PFSK-1 (cell line): ENCODE data around the gene SEH1L.

ENCODE experiments used
- FOXP2 ChIP-seq: optimal IDR thresholded peaks from 2 replicates; pipeline ENCODE3; 2011; ENCODE audit warnings: borderline replicate concordance, control low read depth, inconsistent platforms; ENCODE audit not compliant: insufficient read depth; ENCODE audit errors: extremely low read length, extremely low read depth
- POLR2AphosphoS5 ChIP-seq: IDR thresholded peaks from 2 replicates; pipeline ENCODE4 v1.6.1; 2012; ENCODE audit warnings: low read depth, mild to moderate bottlenecking, control low read depth, low read length, moderate library complexity
- REST ChIP-seq, 2 experiments: IDR thresholded peaks; 2 replicates each; pipeline versions ENCODE4 v1.6.1 to v1.8.0; 2011 to 2012; ENCODE audit warnings: low read depth in 2 of 2, low read length in 2 of 2, control low read depth in 1 of 2, inconsistent platforms in 1 of 2, mild to moderate bottlenecking in 1 of 2, moderate library complexity in 1 of 2; ENCODE audit not compliant: insufficient read depth in 1 of 2
- SIN3A ChIP-seq: IDR thresholded peaks from 2 replicates; pipeline ENCODE4 v1.6.1; 2012; ENCODE audit warnings: mild to moderate bottlenecking, low read length, moderate library complexity, borderline replicate concordance; ENCODE audit not compliant: insufficient read depth
- TAF1 ChIP-seq: IDR thresholded peaks from 2 replicates; pipeline ENCODE4 v1.6.1; 2012; ENCODE audit warnings: low read length, control low read depth, borderline replicate concordance; ENCODE audit not compliant: insufficient read depth

- no peak for TF ChIP-seq POLR2AphosphoS5
- no peak for TF ChIP-seq TAF1
- no peak for TF ChIP-seq REST (IDR thresholded peaks at IDR 0.05; ENCODE audit: insufficient read depth in 1 of 2, low read depth in 2 of 2, low read length in 2 of 2)
- TF ChIP-seq FOXP2, result no peak
- TF ChIP-seq SIN3A, result no peak
Measured at GRCh38 chr18:12921178-12921577, 26.6 kb upstream of the SEH1L start.
